Endothelial cell (in vitro differentiated cells): ENCODE results near the gene GDF15. TPM values are rescaled to one million over a fixed set of nuclear protein-coding genes. Genes with fewer than 3 reads are reported as not detected.

Experiments
- DNase-seq: peaks from one replicate; pipeline ENCODE4 v3.0.0; 2021; ENCODE audit warnings: low spot score
- H3K27ac Mint-ChIP-seq: one replicate; pipeline ENCODE4 v1.8.0; 2021; ENCODE audit warnings: mixed read lengths, inconsistent platforms; ENCODE audit not compliant: unreplicated experiment
- H3K27me3 Mint-ChIP-seq: one replicate; pipeline ENCODE4 v1.8.0; 2021; ENCODE audit warnings: mild to moderate bottlenecking, moderate library complexity, mixed read lengths, inconsistent platforms; ENCODE audit not compliant: unreplicated experiment
- H3K36me3 Mint-ChIP-seq: one replicate; pipeline ENCODE4 v1.8.0; 2021; ENCODE audit warnings: mild to moderate bottlenecking, low read depth, mixed read lengths, inconsistent platforms; ENCODE audit not compliant: unreplicated experiment
- H3K4me1 Mint-ChIP-seq: one replicate; pipeline ENCODE4 v1.8.0; 2021; ENCODE audit warnings: mild to moderate bottlenecking, mixed read lengths, inconsistent platforms; ENCODE audit not compliant: unreplicated experiment
- H3K4me3 Mint-ChIP-seq: one replicate; pipeline ENCODE4 v1.8.0; 2021; ENCODE audit warnings: mild to moderate bottlenecking, mixed read lengths, inconsistent platforms; ENCODE audit not compliant: unreplicated experiment
- H3K9me3 Mint-ChIP-seq: one replicate; pipeline ENCODE4 v1.8.0; 2021; ENCODE audit warnings: mixed read lengths, inconsistent platforms; ENCODE audit not compliant: unreplicated experiment
- CTCF ChIP-seq: fragments of 200-600 bp; sonication (generic); IDR thresholded peaks from one replicate; pipeline ENCODE4 v1.5.0; 2021; ENCODE audit warnings: antibody characterized with exemption; ENCODE audit not compliant: unreplicated experiment
- total RNA-seq: library from RNA; stranded (reverse); fragmentation: NEBNext Ultra II Directional; extraction: Animal tissue kit (Norgen Biotek cat#: 25700); gene quantifications from one replicate; pipeline ENCODE4 v1.2.1, GENCODE V29; 2021; ENCODE audit not compliant: unreplicated experiment

The GDF15 gene
- total RNA-seq, 1 donor from 2014 or later = 1.3 TPM

GRCh38 chr19:18422530-18423191 lies 36.7 kb downstream of the GDF15 start:
- Mint-ChIP-seq H3K27me3 (peaks cover 28% of the 10 kb centered on the region), H3K36me3 (no peaks in the 10 kb centered on the region), H3K27ac (peak overlapping the region; percentile 57), H3K4me3 (no peak overlapping the region), H3K9me3 (no peaks in the 10 kb centered on the region), H3K4me1 (peaks cover 11% of the 10 kb centered on the region)
- no peak for TF ChIP-seq CTCF
- DNase-seq = no peak

- Mint-ChIP-seq H3K9me3 (no peaks in the 10 kb centered on the region), H3K36me3 (no peaks in the 10 kb centered on the region), H3K27me3 (peaks cover 27% of the 10 kb centered on the region), H3K4me1 (peaks cover 10% of the 10 kb centered on the region), H3K27ac (peak overlapping the region; percentile 57), H3K4me3 (no peak overlapping the region)
- DNase-seq = no peak
- no peak for TF ChIP-seq CTCF
These were observed 37.5 kb downstream of the GDF15 start for GRCh38 chr19:18423258-18424020.

GRCh38 chr19:18424122-18424889 lies 38.3 kb downstream of the GDF15 start:
- Mint-ChIP-seq H3K9me3 (no peaks in the 10 kb centered on the region), H3K4me1 (peaks cover 4% of the 10 kb centered on the region), H3K27ac (no peak overlapping the region), H3K27me3 (peaks cover 26% of the 10 kb centered on the region), H3K4me3 (no peak overlapping the region), H3K36me3 (no peaks in the 10 kb centered on the region)
- no peak for TF ChIP-seq CTCF
- DNase-seq = no peak

- no peak for DNase-seq
- Mint-ChIP-seq H3K4me1 (peaks cover 4% of the 10 kb centered on the region), H3K27ac (no peak overlapping the region), H3K36me3 (no peaks in the 10 kb centered on the region), H3K4me3 (no peak overlapping the region), H3K9me3 (no peaks in the 10 kb centered on the region), H3K27me3 (peaks cover 25% of the 10 kb centered on the region)
- TF ChIP-seq CTCF = no peak
These were observed 39.0 kb downstream of the GDF15 start for GRCh38 chr19:18424890-18425514.
